GM23248 (cell line): ENCODE measurements around the gene CNIH3.

ENCODE experiments used
- EZH2 ChIP-seq: fragments of 200-600 bp; sonication (generic); IDR thresholded peaks from 2 replicates; pipeline ENCODE4 v1.6.1; 2018; ENCODE audit warnings: antibody characterized with exemption, mild to moderate bottlenecking; ENCODE audit not compliant: insufficient read depth, poor library complexity, severe bottlenecking
- EZH2phosphoT487 ChIP-seq: fragments of 200-600 bp; sonication (generic); IDR thresholded peaks from 2 replicates; pipeline ENCODE4 v1.6.1; 2018; ENCODE audit warnings: antibody characterized with exemption, moderate library complexity, mild to moderate bottlenecking, low read depth; ENCODE audit not compliant: insufficient read depth

GRCh38 chr1:224588515-224588914 is 27.6 kb upstream of the CNIH3 start:
- no peak for TF ChIP-seq EZH2
- no peak for TF ChIP-seq EZH2phosphoT487
